ENCODE results near the gene RCCD1. TPM values are rescaled to one million over a fixed set of nuclear protein-coding genes. Genes with fewer than 3 reads are reported as not detected.

RCCD1 gene
- total and polyA plus RNA-seq, 2 donors (not counting 3 experiments of a cell fraction or from before 2014, with no cell fraction given), result 8.8 to 15.3 TPM

DNA sequence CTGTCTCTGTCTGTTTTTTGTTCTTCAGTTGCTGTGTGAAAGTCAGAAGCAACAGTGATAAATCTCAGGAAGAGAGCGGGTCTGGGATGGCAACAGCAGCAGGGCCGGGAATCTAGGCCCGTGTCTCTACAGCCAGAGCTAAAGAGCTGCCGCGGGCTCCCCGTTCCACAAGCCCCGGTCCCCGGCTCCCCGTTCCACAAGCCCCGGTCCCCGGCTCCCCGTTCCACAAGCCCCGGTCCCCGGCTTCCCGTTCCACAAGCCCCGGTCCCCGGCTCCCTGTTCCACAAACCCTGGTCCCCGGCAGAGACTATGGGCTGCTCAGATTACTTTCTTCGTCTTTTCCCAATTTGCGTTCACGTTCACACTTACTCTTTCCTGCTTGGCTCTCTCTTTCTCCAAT is 19.5 kb downstream of the RCCD1 start:
- DNase-seq (ENCODE audit: low read depth, low spot score) (no peak), FAIRE-seq (no peak)
- ChIA-PET POLR2A (no interaction called here), CTCF (no interaction called here)
- H3K4me3 ChIP-seq (replicated peaks in 1 of 3; ENCODE audit: insufficient read depth in 1 of 3, low read depth in 1 of 3, low read length in 3 of 3), result no peak overlapping the region
- no peaks in the 10 kb centered on the region for H4K20me1 ChIP-seq (replicated peaks; ENCODE audit: control insufficient read depth, extremely low read depth, insufficient read depth, low read length)
- no peak overlapping the region for H2AFZ ChIP-seq (ENCODE audit: low read depth, low read length)
- H3K4me2 ChIP-seq (ENCODE audit: insufficient read depth, low read length), result no peak overlapping the region
- peaks cover 3 to 17% of the 10 kb centered on the region in 2 experiments for H3K36me3 ChIP-seq (ENCODE audit: control insufficient read depth in 2 of 2, extremely low read depth in 1 of 2, insufficient read depth in 2 of 2, low read length in 2 of 2)
- no peak overlapping the region for H3K9ac ChIP-seq (replicated peaks; ENCODE audit: extremely low read depth, insufficient read depth, low read length)
- H3K9me1 ChIP-seq (replicated peaks; ENCODE audit: control insufficient read depth, extremely low read depth, insufficient read depth, low read length), result no peaks in the 10 kb centered on the region
- H3K27ac ChIP-seq (ENCODE audit: insufficient read depth, low read depth, low read length), result no peak overlapping the region
- BruUV-seq (replicated peaks), result no TSS peak
- no peaks in the 10 kb centered on the region for H3K27me3 ChIP-seq (ENCODE audit: control insufficient read depth in 2 of 2, insufficient read depth in 2 of 2, low read length in 2 of 2)
- no peaks in the 10 kb centered on the region for H3K9me3 ChIP-seq (replicated peaks; ENCODE audit: control insufficient read depth, insufficient read depth, low read length)
- TF ChIP-seq MYC (IDR thresholded peaks at IDR 0.05; ENCODE audit: low read depth, low read length), result no peak
- TF ChIP-seq POLR2AphosphoS5 (IDR thresholded peaks at IDR 0.05; ENCODE audit: insufficient read depth, low read depth, low read length), result no peak
- TF ChIP-seq, protein P1, sequence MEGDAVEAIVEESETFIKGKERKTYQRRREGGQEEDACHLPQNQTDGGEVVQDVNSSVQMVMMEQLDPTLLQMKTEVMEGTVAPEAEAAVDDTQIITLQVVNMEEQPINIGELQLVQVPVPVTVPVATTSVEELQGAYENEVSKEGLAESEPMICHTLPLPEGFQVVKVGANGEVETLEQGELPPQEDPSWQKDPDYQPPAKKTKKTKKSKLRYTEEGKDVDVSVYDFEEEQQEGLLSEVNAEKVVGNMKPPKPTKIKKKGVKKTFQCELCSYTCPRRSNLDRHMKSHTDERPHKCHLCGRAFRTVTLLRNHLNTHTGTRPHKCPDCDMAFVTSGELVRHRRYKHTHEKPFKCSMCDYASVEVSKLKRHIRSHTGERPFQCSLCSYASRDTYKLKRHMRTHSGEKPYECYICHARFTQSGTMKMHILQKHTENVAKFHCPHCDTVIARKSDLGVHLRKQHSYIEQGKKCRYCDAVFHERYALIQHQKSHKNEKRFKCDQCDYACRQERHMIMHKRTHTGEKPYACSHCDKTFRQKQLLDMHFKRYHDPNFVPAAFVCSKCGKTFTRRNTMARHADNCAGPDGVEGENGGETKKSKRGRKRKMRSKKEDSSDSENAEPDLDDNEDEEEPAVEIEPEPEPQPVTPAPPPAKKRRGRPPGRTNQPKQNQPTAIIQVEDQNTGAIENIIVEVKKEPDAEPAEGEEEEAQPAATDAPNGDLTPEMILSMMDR (IDR thresholded peaks at IDR 0.05; ENCODE audit: extremely low read depth in 1 of 2, insufficient read depth in 1 of 2, low read depth in 1 of 2, low read length in 2 of 2), result no peak
- no peaks in the 10 kb centered on the region for H3K4me1 ChIP-seq (ENCODE audit: control insufficient read depth, extremely low read depth, insufficient read depth, low read length)
- intact Hi-C loops (cut with micrococcal nuclease) (no loop called here), dilution Hi-C loops (cut with MboI; ENCODE audit: extremely low pct_ligation_motif_present, low sequenced_read_pairs) (no loop called here)
- H3K79me2 ChIP-seq (ENCODE audit: control insufficient read depth, insufficient read depth, low read length), result no peaks in the 10 kb centered on the region

DNA sequence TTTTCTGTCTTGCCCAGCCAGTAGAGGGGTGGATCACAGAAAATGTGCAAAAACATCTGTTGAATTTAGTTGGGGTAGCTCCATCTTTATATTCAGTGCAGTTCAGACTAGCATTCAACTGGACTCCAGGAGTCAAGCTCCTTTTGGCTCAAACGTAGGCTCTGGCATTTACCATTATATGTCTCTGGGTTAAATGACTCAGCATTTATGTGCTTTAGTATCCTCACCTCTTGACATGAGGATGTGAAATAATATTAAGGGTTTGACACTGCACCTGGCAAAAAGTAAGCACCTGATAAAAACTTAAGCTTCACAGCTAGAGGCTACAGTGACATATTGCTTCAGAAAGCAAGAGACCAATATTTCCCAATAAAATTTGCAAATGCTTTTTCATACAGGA is 24.9 kb downstream of the RCCD1 start:
- no peak for FAIRE-seq
- Histone ChIP-seq H3K9me3 (replicated peaks; ENCODE audit: control insufficient read depth, insufficient read depth, low read length) (no peaks in the 10 kb centered on the region), H3K4me1 (ENCODE audit: control insufficient read depth, extremely low read depth, insufficient read depth, low read length) (no peaks in the 10 kb centered on the region), H2AFZ (ENCODE audit: low read depth, low read length) (no peak overlapping the region), H3K36me3 (ENCODE audit: control insufficient read depth in 2 of 2, extremely low read depth in 1 of 2, insufficient read depth in 2 of 2, low read length in 2 of 2) (peaks cover 3 to 20% of the 10 kb centered on the region in 2 experiments), H3K27ac (ENCODE audit: insufficient read depth, low read depth, low read length) (no peak overlapping the region), H3K4me3 (replicated peaks in 1 of 3; ENCODE audit: insufficient read depth in 1 of 3, low read depth in 1 of 3, low read length in 3 of 3) (no peak overlapping the region), H3K9ac (replicated peaks; ENCODE audit: extremely low read depth, insufficient read depth, low read length) (no peak overlapping the region), H3K9me1 (replicated peaks; ENCODE audit: control insufficient read depth, extremely low read depth, insufficient read depth, low read length) (no peaks in the 10 kb centered on the region), H3K79me2 (ENCODE audit: control insufficient read depth, insufficient read depth, low read length) (peaks cover 17% of the 10 kb centered on the region), H4K20me1 (replicated peaks; ENCODE audit: control insufficient read depth, extremely low read depth, insufficient read depth, low read length) (no peaks in the 10 kb centered on the region), H3K27me3 (ENCODE audit: control insufficient read depth in 2 of 2, insufficient read depth in 2 of 2, low read length in 2 of 2) (no peaks in the 10 kb centered on the region), H3K4me2 (ENCODE audit: insufficient read depth, low read length) (no peak overlapping the region)
- intact Hi-C loops (cut with micrococcal nuclease) (no loop called here), dilution Hi-C loops (cut with MboI; ENCODE audit: extremely low pct_ligation_motif_present, low sequenced_read_pairs) (no loop called here)
- no peak for DNase-seq (ENCODE audit: low read depth, low spot score)
- CTCF ChIA-PET, result interaction anchor here (2.4 to 4.7 kb wide), 2 partner anchors 23 to 292 kb away, joined by 7 to 29 read pairs; no protein-coding TSS in a partner anchor
- BruUV-seq (replicated peaks), result no TSS peak
- TF ChIP-seq JUN (IDR thresholded peaks at IDR 0.05; ENCODE audit: borderline replicate concordance, insufficient read depth, insufficient read length, low read depth), result no peak
- TF ChIP-seq FOS (IDR thresholded peaks at IDR 0.05; ENCODE audit: borderline replicate concordance, insufficient read depth, low read length), result no peak
- TF ChIP-seq MYC (IDR thresholded peaks at IDR 0.05; ENCODE audit: low read depth, low read length), result no peak
- TF ChIP-seq EZH2 (IDR thresholded peaks at IDR 0.05; ENCODE audit: borderline replicate concordance, low read depth, low read length, severe bottlenecking), result no peak
- no peak for TF ChIP-seq GATA2 (IDR thresholded peaks at IDR 0.05; ENCODE audit: insufficient read depth, insufficient read length, low read depth, low read length)
- TF ChIP-seq POLR2AphosphoS5 (IDR thresholded peaks at IDR 0.05; ENCODE audit: insufficient read depth, low read depth, low read length), result no peak
- TF ChIP-seq, protein P1 (IDR thresholded peaks at IDR 0.05; ENCODE audit: extremely low read depth in 1 of 2, insufficient read depth in 1 of 2, low read depth in 1 of 2, low read length in 2 of 2), result no peak
- no peak for TF ChIP-seq POLR2A (IDR thresholded peaks at IDR 0.05; ENCODE audit: low read depth, low read length)
- TF ChIP-seq, protein P2, sequence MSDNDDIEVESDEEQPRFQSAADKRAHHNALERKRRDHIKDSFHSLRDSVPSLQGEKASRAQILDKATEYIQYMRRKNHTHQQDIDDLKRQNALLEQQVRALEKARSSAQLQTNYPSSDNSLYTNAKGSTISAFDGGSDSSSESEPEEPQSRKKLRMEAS (IDR thresholded peaks at IDR 0.05; ENCODE audit: insufficient read depth, insufficient read length), result no peak
- POLR2A ChIA-PET, result no interaction called here
